B cell (primary cell): Measurements from ENCODE around the gene GRID2.
"Not testable (repeated sequence)": the region's sequence is repeated elsewhere in the genome, so short reads cannot be mapped to it uniquely, and the experiment has no call there.

Source experiments
- EZH2 ChIP-seq: IDR thresholded peaks from 2 replicates; pipeline ENCODE4 v1.6.1; 2012; ENCODE audit warnings: borderline replicate concordance, low read depth, mild to moderate bottlenecking, moderate library complexity, low read length; ENCODE audit not compliant: insufficient read depth, poor library complexity, severe bottlenecking
- TF ChIP-seq, protein P1 (sequence below): fragments of 200-600 bp; IDR thresholded peaks from one replicate; pipeline ENCODE4 v1.8.0; 2022; ENCODE audit warnings: antibody characterized with exemption, mild to moderate bottlenecking

DNA sequence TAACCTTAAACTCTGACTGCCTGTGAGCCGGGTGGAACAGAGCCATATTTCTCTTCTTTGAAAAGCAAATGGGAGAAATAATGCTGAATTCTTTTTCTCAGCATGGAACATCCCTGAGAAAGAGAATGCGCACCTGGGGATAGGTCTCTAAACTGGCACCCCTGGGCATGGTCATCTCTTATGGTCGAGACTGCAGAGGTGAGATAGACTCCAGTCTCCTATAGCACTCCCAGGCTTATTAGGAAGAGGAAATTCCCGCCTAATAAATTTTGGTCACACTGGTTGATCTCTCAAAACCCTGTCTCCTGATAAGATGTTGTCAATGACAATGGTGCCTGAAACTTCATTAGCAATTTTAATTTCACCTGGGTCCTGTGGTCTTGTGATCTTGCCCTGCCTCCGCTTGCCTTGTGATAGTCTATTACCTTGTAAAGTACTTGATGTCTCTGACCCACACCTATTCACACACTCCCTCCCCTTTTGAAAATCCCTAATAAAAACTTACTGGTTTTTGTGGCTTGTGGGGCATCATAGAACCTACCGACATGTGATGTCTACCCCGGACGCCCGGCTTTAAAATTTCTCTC is 1062.5 kb downstream of the GRID2 start:
- TF ChIP-seq, protein P1, sequence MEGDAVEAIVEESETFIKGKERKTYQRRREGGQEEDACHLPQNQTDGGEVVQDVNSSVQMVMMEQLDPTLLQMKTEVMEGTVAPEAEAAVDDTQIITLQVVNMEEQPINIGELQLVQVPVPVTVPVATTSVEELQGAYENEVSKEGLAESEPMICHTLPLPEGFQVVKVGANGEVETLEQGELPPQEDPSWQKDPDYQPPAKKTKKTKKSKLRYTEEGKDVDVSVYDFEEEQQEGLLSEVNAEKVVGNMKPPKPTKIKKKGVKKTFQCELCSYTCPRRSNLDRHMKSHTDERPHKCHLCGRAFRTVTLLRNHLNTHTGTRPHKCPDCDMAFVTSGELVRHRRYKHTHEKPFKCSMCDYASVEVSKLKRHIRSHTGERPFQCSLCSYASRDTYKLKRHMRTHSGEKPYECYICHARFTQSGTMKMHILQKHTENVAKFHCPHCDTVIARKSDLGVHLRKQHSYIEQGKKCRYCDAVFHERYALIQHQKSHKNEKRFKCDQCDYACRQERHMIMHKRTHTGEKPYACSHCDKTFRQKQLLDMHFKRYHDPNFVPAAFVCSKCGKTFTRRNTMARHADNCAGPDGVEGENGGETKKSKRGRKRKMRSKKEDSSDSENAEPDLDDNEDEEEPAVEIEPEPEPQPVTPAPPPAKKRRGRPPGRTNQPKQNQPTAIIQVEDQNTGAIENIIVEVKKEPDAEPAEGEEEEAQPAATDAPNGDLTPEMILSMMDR: not testable (repeated sequence)
- not testable (repeated sequence) for TF ChIP-seq EZH2
